ENCODE measurements around the gene AGAP3. TPM values are rescaled to one million over a fixed set of nuclear protein-coding genes. Genes with fewer than 3 reads are reported as not detected.

AGAP3 gene
- total RNA-seq, 2 donors from 2014 or later, result 45.6 to 53.0 TPM

DNA sequence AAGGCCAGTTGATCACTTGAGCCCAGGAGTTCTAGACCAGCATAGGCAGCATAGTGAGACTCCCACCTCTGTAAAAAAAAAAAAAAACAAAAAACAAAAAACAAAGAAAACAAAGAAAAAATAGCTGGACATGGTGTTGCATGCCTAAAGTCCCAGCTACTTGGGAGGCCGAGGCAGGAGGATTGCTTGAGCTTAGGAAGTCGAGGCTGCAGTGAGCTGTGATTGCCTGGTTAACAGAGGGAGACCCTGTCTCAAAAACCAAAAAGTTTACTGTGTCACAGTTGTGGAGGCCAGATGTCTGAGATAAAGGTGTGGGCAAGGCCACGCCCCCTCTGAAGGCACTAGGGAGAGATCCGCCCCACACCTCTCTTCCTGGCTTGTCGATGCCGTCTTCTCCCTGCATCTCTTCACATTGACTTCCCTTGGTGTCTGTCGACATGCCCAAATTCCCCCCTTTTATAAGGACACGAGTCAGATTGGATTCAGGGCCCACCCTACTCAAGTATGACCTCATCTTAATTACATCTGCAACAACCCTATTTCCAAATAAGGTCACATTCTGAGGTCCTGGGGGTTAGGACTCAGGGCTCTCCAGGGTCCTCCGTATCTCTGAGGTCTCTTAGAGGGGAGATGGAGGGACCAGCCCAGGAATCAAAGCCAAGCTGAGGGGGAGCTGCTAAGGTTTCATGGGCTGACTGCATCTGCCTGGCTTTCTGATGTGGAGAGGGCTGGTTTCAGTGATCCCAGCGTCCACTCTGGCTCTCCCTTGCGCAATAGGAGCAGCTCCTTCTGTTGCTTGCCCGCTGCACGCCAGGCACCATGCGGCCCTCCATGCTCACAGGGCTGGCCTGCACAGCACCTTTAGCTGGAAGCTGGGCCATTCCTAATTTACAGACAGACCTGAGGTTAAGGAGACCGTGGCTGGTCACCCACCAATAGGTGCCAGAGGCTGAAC, 23.1 kb downstream of the AGAP3 start:
- H3K4me3 Mint-ChIP-seq, result no peak overlapping the region
- no peaks in the 10 kb centered on the region for H3K36me3 Mint-ChIP-seq (ENCODE audit: low read depth)
- H3K9me3 ChIP-seq (ENCODE audit: control insufficient read depth, low read length, poor library complexity, severe bottlenecking), result no peaks in the 10 kb centered on the region
- no peak for ATAC-seq
- H3K27me3 Mint-ChIP-seq, result no peaks in the 10 kb centered on the region
- no peak overlapping the region for H3K27ac Mint-ChIP-seq
- DNase-seq, result no peak
- H3K4me1 Mint-ChIP-seq, result peaks cover 7% of the 10 kb centered on the region

DNA sequence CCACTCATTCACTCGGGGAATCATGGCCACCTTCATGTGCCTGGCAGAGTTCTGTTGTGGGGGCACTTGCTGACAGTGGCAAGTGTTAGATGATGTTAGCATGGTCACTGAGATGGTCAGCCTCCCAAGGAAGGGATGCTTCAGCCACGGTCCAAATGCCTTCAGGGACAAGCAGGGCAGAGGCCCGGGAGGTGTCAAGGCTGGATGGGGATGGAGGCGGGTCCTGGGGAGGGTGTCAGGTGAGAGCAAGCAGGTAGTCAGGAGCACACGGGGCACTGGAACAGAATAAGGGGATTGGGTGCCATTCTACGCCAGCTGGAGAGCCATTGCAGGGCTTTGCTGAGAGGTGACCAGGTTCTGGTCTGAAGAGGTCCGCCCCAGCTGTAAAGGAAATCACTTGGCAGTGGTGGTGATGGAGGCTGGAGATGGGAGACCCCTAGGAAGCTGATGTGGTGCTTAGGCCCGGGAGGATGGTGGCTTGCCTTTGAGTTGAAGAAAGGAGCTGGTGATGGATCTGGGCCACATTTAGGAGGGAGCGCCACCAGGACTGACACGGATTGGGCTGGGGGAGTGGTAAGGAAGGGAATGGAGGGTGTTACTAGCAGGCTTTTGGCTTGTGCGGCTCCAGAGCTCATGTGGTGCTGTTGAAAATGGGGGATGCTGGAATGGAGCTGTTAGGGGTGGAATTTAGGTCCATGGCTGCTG, 24.1 kb downstream of the AGAP3 start:
- Mint-ChIP-seq H3K36me3 (ENCODE audit: low read depth) (no peaks in the 10 kb centered on the region), H3K4me1 (peaks cover 6% of the 10 kb centered on the region), H3K4me3 (no peak overlapping the region), H3K27me3 (no peaks in the 10 kb centered on the region), H3K27ac (no peak overlapping the region)
- no peak for DNase-seq
- ATAC-seq, result no peak
- H3K9me3 ChIP-seq (ENCODE audit: control insufficient read depth, low read length, poor library complexity, severe bottlenecking), result no peaks in the 10 kb centered on the region

DNA sequence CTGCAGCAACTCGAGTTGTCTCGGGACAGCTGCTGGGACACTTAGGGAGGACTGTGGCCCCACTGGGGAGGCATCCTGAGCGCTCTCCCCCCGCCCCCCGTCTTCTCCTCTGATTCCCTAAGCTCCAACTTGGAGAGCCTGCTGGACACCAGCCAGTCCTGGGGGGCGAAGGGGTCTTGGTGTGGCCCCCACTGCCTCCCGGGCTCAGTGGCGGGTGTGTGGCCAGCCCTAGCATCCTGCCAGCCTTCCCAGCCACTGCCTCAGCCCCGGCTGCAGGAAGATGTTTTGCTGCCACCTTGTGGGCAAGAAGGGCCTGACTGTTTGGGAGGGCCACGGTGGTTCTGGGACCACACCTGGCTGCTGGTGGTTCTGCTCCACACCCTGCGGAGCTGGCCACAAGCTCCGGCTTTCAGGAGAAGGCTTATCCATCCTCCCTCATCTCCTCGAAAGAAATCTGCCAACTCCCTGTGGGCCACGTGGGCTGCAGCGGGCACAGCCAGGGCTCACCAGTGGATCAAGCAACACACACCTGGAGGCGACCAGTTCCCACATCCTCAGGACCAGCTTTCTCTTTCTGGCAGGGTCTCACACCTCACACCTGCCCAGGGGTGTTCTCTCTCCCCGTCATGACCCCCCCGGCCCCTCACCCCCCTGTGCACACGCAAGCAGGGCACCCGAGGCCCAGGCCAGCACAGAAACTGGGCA, 24.8 kb downstream of the AGAP3 start:
- Mint-ChIP-seq H3K36me3 (ENCODE audit: low read depth) (no peaks in the 10 kb centered on the region), H3K4me3 (no peak overlapping the region), H3K27ac (no peak overlapping the region), H3K4me1 (peaks cover 9% of the 10 kb centered on the region), H3K27me3 (no peaks in the 10 kb centered on the region)
- DNase-seq, result peak; percentile 54 to 72 (median 58)
- no peaks in the 10 kb centered on the region for H3K9me3 ChIP-seq (ENCODE audit: control insufficient read depth, low read length, poor library complexity, severe bottlenecking)
- ATAC-seq, result peak; percentile 72

DNA sequence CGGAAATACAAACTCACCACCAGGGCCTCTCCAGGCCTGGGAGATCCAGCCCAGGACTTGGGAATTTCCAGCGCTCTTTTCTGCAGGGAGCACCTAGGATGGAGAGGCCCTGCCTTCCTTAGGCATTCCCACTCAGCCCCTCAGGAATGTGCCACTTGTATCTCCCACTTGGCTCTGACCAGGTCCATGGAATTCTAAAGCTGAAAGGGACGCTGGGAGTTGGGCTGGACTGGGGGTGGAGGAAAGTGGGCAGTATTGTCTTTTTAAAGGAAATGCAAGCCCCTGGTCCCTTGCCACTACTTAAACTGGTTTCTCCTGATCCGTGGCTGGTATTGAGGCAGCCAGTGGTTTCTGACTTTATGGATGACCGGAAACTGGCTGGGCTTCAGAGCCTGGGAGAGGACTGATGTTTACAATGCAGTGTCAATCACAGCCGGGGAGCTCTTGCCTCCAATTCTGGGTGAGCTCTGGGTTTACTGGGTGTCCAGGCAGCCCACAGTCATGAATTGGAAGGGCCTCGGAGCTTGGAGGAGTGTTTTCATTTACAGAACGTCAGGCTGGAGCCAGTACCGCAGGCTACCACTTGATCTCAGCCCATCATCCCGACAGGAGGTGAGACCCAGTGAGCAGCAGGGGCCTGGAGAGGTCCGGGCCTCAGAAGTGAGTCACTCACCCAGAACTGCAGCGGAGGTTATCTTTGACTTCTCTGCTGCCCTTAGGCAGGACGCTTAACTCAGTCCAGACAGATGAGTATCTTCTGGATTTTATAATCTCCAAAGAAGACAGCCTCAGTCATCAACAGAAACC, 27.3 kb downstream of the AGAP3 start:
- no peaks in the 10 kb centered on the region for H3K36me3 Mint-ChIP-seq (ENCODE audit: low read depth)
- H3K4me3 Mint-ChIP-seq, result peak overlapping the region; percentile 36
- no peak for DNase-seq
- no peak for ATAC-seq
- H3K9me3 ChIP-seq (ENCODE audit: control insufficient read depth, low read length, poor library complexity, severe bottlenecking), result no peaks in the 10 kb centered on the region
- no peak overlapping the region for H3K27ac Mint-ChIP-seq
- peaks cover 17% of the 10 kb centered on the region for H3K4me1 Mint-ChIP-seq
- H3K27me3 Mint-ChIP-seq, result no peaks in the 10 kb centered on the region

DNA sequence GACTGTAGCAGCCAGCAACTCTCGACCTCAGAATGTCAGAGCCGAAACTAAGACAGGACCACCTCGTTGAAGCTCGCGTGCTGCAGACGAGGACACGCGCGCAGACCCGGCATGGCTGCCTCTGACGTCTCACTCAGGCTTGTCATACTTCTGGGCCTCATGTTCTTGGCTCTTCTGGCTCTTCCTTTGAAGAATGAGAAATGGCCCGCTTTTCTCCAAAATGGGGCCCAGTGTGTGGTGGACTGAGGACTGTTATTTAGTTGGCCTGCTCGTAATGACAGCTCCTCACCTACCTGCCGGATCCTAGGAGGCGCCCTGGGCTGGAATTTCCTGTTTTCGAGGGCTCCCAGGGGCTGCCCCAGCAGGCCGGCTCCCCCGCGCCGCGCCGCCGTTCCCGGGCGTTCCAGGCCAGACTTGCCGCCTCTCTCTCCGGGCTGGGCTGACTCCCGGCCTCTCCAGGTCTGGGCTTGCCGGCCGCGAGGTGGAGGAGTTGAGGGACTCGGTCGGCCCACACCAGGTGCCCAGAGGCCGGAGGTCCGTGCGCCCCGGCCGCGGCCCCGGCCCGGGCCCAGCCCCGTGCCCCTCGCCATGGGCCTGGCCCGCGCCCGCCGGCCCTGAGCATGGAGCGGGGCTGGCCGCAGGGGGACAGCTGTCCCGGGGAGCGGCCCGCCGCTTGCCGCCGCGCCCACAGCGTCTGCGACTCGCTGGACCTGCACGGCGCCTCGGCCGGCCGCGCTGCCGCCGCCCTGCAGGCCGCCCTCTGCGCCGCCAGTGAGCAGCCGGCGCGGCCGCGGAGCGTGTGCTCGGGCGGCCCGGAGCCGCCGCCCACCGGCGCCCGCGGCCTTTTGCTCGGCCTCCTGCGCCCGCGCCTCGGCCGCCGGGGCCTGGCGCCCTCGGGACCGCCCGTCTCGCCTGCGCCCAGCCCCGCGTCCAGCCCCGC, 28.1 kb downstream of the AGAP3 start:
- Mint-ChIP-seq H3K36me3 (ENCODE audit: low read depth) (peaks cover 6% of the 10 kb centered on the region), H3K27ac (no peak overlapping the region), H3K4me1 (peaks cover 19% of the 10 kb centered on the region), H3K4me3 (peak overlapping the region; percentile 36), H3K27me3 (no peaks in the 10 kb centered on the region)
- DNase-seq, result no peak
- no peak for ATAC-seq
- no peaks in the 10 kb centered on the region for H3K9me3 ChIP-seq (ENCODE audit: control insufficient read depth, low read length, poor library complexity, severe bottlenecking)

DNA sequence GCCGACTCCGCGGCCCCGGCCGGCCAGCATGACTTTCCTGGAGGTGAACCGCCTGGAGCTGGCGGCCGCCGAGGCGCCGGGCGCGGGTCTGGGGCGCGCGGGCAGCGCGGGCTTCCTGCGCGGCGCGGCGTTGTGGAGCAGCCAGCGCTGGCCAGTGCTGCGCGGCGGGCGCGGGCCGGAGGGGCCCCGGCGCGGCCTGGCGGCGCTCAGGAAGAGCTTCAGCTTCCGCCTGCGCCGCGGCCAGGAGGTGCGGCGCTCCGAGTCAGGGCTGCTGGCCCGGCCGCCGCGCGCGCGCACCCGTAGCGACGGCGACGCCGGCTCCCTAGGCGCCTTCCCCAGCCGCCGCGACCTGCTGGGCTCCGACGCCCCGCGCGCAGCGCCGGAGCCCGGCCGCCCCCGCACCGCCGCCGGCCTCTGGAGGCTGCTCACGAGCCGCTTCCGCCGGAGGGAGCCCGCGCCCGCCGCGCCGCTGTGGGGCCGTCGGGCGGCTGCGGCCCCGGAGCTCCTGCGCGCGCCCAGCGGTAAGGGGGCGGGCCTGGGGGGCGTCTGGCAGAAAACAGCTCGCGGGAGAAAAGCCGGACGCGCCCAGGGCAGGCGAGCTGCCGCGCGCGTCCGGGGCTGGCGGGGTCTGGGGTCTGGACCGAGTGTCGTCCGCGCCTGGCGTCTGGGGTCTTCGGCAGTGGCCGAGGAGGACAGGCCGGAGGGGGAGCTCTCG, 29.0 kb downstream of the AGAP3 start:
- Mint-ChIP-seq H3K27me3 (no peaks in the 10 kb centered on the region), H3K36me3 (ENCODE audit: low read depth) (peaks cover 6% of the 10 kb centered on the region), H3K27ac (peak overlapping the region; percentile 4), H3K4me3 (peak overlapping the region; percentile 82), H3K4me1 (peaks cover 19% of the 10 kb centered on the region)
- ATAC-seq (peak; percentile 48), DNase-seq (no peak)
- no peaks in the 10 kb centered on the region for H3K9me3 ChIP-seq (ENCODE audit: control insufficient read depth, low read length, poor library complexity, severe bottlenecking)

DNA sequence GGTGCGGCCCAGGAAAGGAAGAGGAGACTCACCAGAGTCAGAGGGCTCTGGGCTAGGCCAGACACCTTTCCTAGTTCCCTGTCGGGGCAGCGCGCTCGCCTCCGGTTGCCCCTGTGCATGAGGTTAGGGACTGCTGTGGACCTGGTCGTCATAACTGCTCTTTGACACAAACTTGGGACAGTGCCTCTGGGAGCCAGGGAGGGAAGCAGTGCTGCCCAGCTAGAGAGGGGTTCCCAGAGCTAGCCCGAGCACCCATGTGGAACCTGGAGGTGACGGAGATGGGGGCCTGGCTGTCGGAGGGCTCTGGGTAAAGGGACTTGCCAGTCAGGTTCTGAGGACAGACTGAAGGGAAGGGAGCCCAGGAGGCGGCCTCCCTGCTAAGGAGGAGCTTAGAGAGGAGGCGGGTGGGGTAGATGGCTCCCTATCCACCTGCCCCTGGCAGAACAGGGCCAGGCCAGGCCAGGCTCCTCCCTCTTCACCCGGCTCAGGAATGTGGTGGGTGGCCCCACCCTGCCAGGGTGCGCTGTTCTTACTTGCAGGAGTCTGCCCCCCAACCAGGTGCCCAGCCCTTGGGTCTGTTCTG, 29.7 kb downstream of the AGAP3 start:
- peak overlapping the region; percentile 82 for H3K4me3 Mint-ChIP-seq
- ATAC-seq (peak; percentile 21), DNase-seq (no peak)
- H3K27ac Mint-ChIP-seq, result peak overlapping the region; percentile 4
- H3K4me1 Mint-ChIP-seq, result peaks cover 19% of the 10 kb centered on the region
- H3K27me3 Mint-ChIP-seq, result no peaks in the 10 kb centered on the region
- no peaks in the 10 kb centered on the region for H3K9me3 ChIP-seq (ENCODE audit: control insufficient read depth, low read length, poor library complexity, severe bottlenecking)
- H3K36me3 Mint-ChIP-seq (ENCODE audit: low read depth), result peaks cover 6% of the 10 kb centered on the region

DNA sequence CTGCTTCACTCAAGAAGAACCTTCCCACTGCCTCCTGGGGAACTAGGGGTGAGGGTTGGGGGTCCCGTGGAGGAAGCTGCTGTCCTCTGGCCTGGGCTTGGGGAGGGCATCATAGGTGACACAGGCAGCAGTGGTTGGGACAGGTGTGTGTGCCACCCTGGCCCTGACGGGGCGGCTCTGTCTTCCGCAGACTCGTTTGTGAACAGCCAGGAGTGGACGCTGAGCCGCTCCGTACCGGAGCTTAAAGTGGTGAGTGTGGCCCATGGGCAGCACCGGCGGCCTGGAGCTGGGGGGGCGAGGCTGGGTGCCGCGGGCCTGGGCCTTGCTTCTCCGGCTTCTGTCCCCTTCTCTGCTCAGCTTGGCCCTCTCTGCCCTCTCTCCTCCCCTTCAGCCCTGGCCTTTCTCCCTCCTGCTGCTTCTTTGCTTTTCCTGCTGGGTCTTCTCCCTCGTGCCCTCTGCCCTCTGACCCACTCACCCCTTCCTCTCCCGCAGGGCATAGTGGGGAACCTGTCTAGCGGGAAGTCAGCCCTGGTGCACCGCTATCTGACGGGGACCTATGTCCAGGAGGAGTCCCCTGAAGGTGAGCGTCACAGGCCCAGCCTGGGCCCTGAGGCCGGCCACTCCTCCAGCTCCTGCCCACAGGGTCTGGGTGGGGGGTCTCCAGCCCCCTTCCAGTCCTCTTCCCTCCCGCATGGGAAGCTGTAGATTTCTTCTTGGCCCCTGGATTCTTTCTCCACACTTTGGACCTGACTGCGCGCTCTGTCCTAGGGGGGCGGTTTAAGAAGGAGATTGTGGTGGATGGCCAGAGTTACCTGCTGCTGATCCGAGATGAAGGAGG, 30.5 kb downstream of the AGAP3 start:
- H3K9me3 ChIP-seq (ENCODE audit: control insufficient read depth, low read length, poor library complexity, severe bottlenecking), result no peaks in the 10 kb centered on the region
- Mint-ChIP-seq H3K27me3 (no peaks in the 10 kb centered on the region), H3K27ac (peak overlapping the region; percentile 92), H3K4me1 (peaks cover 19% of the 10 kb centered on the region), H3K36me3 (ENCODE audit: low read depth) (peaks cover 12% of the 10 kb centered on the region), H3K4me3 (peak overlapping the region; percentile 84)
- no peak for ATAC-seq
- no peak for DNase-seq

DNA sequence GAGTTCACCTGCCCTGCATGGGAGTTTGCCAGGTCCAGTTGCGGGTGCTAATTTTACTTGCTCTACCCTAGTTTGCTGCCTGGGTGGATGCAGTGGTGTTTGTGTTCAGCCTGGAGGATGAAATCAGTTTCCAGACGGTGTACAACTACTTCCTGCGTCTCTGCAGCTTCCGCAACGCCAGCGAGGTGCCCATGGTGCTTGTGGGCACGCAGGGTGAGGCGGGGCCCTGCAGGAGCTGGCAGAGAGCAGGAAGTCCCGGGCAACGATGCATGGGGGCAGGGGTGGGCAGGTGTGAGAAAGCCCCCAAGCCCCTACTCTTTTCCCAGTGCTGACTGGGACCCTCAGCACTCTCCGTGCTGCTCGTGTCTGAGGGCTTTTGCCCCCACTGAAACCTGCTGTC, 31.3 kb downstream of the AGAP3 start:
- Mint-ChIP-seq H3K4me1 (peaks cover 19% of the 10 kb centered on the region), H3K27me3 (no peaks in the 10 kb centered on the region), H3K36me3 (ENCODE audit: low read depth) (peaks cover 12% of the 10 kb centered on the region), H3K4me3 (peak overlapping the region; percentile 84), H3K27ac (peak overlapping the region; percentile 92)
- DNase-seq (peak; percentile 26 to 51 (median 43)), ATAC-seq (peak; percentile 83)
- H3K9me3 ChIP-seq (ENCODE audit: control insufficient read depth, low read length, poor library complexity, severe bottlenecking), result no peaks in the 10 kb centered on the region

DNA sequence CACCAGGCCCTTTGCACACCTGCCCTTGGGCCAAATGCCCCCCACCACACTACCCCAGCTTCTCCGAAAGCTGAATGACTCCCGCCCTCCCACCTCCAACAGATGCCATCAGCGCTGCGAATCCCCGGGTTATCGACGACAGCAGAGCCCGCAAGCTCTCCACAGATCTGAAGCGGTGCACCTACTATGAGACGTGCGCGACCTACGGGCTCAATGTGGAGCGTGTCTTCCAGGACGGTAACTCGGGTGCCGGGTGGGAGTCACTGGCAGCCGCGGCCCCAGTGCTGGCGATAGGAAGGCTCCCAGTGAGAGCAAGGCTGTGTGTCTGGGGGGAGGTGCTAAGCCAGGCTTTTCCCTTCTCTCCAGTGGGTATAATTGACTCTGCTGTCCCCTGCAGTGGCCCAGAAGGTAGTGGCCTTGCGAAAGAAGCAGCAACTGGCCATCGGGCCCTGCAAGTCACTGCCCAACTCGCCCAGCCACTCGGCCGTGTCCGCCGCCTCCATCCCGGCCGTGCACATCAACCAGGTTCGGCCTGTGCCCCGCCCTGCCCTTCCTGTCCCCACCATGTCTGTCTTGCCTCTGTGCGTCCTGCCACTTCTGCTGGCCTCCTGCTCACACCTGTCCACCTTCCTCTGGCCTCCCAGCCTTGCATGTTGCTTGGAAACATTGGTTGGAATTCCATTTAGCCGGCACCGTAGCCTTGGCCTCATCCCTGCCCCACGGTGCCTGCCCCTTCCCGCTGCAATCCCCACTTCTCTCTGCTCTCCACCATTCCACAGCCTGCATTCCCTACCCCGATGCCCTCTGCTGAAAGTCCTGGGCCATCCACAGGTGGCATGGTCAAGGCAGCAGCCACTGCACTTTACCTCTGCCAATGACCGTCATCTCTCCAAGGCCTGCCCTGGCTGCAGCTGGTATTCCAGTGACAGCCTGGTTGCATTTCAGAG, 32.1 kb downstream of the AGAP3 start:
- peaks cover 20% of the 10 kb centered on the region for H3K4me1 Mint-ChIP-seq
- peak overlapping the region; percentile 84 for H3K4me3 Mint-ChIP-seq
- ATAC-seq (no peak), DNase-seq (no peak)
- H3K9me3 ChIP-seq (ENCODE audit: control insufficient read depth, low read length, poor library complexity, severe bottlenecking), result no peaks in the 10 kb centered on the region
- no peaks in the 10 kb centered on the region for H3K27me3 Mint-ChIP-seq
- H3K27ac Mint-ChIP-seq, result peak overlapping the region; percentile 92
- H3K36me3 Mint-ChIP-seq (ENCODE audit: low read depth), result peaks cover 15% of the 10 kb centered on the region

Data from T-helper 17 cell (primary cell).